ENCODE data around the gene FILIP1L. TPM values are rescaled to one million over a fixed set of nuclear protein-coding genes. Genes with fewer than 3 reads are reported as not detected.

FILIP1L gene
- total and polyA plus RNA-seq, 2 of the 4 experiments (the other 2 are of a cell fraction), result 11.5 to 19.9 TPM

DNA sequence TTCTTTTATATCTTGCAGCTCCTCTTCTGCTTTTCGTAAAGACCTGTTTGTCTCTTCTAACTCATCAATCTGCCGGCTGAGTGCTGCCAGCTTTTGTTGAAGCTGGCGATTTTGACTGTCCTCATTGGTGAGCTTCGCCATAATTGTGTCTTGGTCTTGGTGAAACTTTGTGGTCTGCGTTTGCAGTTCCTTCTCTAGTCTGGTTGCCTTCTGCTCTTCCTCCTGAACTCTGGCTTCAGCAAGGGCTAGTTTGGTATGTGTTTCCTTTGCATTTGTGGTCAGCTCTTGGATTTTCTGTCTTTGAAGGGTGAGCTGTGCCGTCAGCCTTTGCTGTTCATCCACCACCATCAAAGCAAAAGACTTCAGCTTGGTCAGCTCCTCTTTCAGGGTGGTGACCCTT, 263.7 kb downstream of the FILIP1L start:
- H2BK20ac ChIP-seq (ENCODE audit: low read depth, low read length), result no peak overlapping the region
- H4K5ac ChIP-seq (ENCODE audit: low read depth, low read length), result no peak overlapping the region
- no peak overlapping the region for H4K91ac ChIP-seq (ENCODE audit: insufficient read depth, low read depth, low read length)
- H3K14ac ChIP-seq (replicated peaks; ENCODE audit: low read depth, low read length), result no peak overlapping the region
- peaks cover 40% of the 10 kb centered on the region for H4K20me1 ChIP-seq (ENCODE audit: insufficient read depth, low read length)
- peaks cover 22% of the 10 kb centered on the region for H3K36me3 ChIP-seq (ENCODE audit: control insufficient read depth, insufficient read depth, low read length)
- BruUV-seq (replicated peaks), result no TSS peak
- H3K4ac ChIP-seq (ENCODE audit: low read depth, low read length), result no peak overlapping the region
- no peak overlapping the region for H4K8ac ChIP-seq (ENCODE audit: low read depth in 2 of 2, low read length in 2 of 2)
- H3K18ac ChIP-seq (ENCODE audit: low read depth, low read length), result no peak overlapping the region
- H3K9ac ChIP-seq (ENCODE audit: low read depth, low read length), result no peak overlapping the region
- H2AK9ac ChIP-seq (replicated peaks; ENCODE audit: low read depth, low read length, poor library complexity), result no peak overlapping the region
- TF ChIP-seq NFE2L2 (IDR thresholded peaks at IDR 0.05; ENCODE audit: low read depth, low read length) (no peak), RCOR1 (IDR thresholded peaks at IDR 0.05; ENCODE audit: insufficient replicate concordance, low read length) (no peak), MAFK (IDR thresholded peaks at IDR 0.05; ENCODE audit: low read depth, low read length) (no peak), RAD21 (IDR thresholded peaks at IDR 0.05; ENCODE audit: low read length) (no peak), CHD1 (IDR thresholded peaks at IDR 0.05; ENCODE audit: low read depth, low read length) (no peak), MAZ (IDR thresholded peaks at IDR 0.05; ENCODE audit: borderline replicate concordance, low read depth, low read length) (no peak), POLR2A (IDR thresholded peaks at IDR 0.05; ENCODE audit: low read depth, low read length) (no peak), SMC3 (IDR thresholded peaks at IDR 0.05; ENCODE audit: low read depth, low read length) (no peak)
- TF ChIP-seq, protein P1, sequence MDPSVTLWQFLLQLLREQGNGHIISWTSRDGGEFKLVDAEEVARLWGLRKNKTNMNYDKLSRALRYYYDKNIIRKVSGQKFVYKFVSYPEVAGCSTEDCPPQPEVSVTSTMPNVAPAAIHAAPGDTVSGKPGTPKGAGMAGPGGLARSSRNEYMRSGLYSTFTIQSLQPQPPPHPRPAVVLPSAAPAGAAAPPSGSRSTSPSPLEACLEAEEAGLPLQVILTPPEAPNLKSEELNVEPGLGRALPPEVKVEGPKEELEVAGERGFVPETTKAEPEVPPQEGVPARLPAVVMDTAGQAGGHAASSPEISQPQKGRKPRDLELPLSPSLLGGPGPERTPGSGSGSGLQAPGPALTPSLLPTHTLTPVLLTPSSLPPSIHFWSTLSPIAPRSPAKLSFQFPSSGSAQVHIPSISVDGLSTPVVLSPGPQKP (IDR thresholded peaks at IDR 0.05; ENCODE audit: borderline replicate concordance, low read depth, low read length), result no peak
- TF ChIP-seq, protein P2, sequence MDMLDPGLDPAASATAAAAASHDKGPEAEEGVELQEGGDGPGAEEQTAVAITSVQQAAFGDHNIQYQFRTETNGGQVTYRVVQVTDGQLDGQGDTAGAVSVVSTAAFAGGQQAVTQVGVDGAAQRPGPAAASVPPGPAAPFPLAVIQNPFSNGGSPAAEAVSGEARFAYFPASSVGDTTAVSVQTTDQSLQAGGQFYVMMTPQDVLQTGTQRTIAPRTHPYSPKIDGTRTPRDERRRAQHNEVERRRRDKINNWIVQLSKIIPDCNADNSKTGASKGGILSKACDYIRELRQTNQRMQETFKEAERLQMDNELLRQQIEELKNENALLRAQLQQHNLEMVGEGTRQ (IDR thresholded peaks at IDR 0.05; ENCODE audit: low read depth, low read length), result no peak
- CTCF ChIA-PET, result interaction anchor here (1.0 to 1.1 kb wide), 2 partner anchors 379 to 403 kb away, joined by 3 read pairs; no protein-coding TSS in a partner anchor
- ATAC-seq (ENCODE audit: low read depth) (no peak), DNase-seq (no peak)
- no peaks in the 10 kb centered on the region for H3K27me3 ChIP-seq (ENCODE audit: control insufficient read depth, insufficient read depth, low read length)
- dilution Hi-C loops (cut with HindIII; ENCODE audit: low sequenced_read_pairs, unreplicated experiment) (no loop called here), intact Hi-C loops (cut with micrococcal nuclease) (no loop called here), in situ Hi-C loops (cut with MboI; ENCODE audit: low sequenced_read_pairs) (loop anchor here (25.0 kb wide), 1 partner anchor 212 kb away; no protein-coding TSS in a partner anchor)
- no CpG with 5 or more reads among the region's 6 CpGs for WGBS, 2 experiments (ENCODE audit: extremely low coverage in 2 of 2, insufficient read length in 1 of 2)
- H3K9me3 ChIP-seq (ENCODE audit: control insufficient read depth, insufficient read depth, low read length), result no peaks in the 10 kb centered on the region
- H3K79me1 ChIP-seq (ENCODE audit: low read depth in 1 of 2, low read length in 2 of 2), result peaks cover 50 to 70% of the 10 kb centered on the region in 2 experiments
- H3K56ac ChIP-seq (ENCODE audit: extremely low read depth, insufficient read depth, low read length), result no peak overlapping the region
- 0 out of 2 replicates have a peak overlapping the region, but pooled peaks have one; percentile 7 for H3K23ac ChIP-seq (ENCODE audit: low read depth, low read length)
- H2BK15ac ChIP-seq (ENCODE audit: low read depth, low read length), result no peak overlapping the region
- H2BK120ac ChIP-seq (ENCODE audit: low read depth, low read length), result no peak overlapping the region
- no peak overlapping the region for H3K4me3 ChIP-seq (ENCODE audit: insufficient read depth, low read depth, low read length)
- H2BK5ac ChIP-seq (ENCODE audit: low read depth, low read length, poor library complexity, severe bottlenecking), result no peak overlapping the region
- peaks cover 14% of the 10 kb centered on the region for H3K9me1 ChIP-seq (ENCODE audit: insufficient read depth, low read length)
- H2AK5ac ChIP-seq (ENCODE audit: low read depth, low read length), result no peak overlapping the region
- H3K27ac ChIP-seq (ENCODE audit: insufficient read depth, low read length), result no peak overlapping the region
- no peak overlapping the region for H2AFZ ChIP-seq (replicated peaks; ENCODE audit: low read length, poor library complexity)
- no peak overlapping the region for H3K4me2 ChIP-seq (ENCODE audit: low read depth, low read length)
- peaks cover 6% of the 10 kb centered on the region for H3K4me1 ChIP-seq (ENCODE audit: control insufficient read depth, insufficient read depth, low read length)
- POLR2A ChIA-PET (ENCODE audit: unreplicated experiment), result interaction anchor here (1.0 kb wide), 1 partner anchor 156 kb away, joined by 6 read pairs; no protein-coding TSS in a partner anchor

Data from IMR-90 (cell line).